ENCODE data around the gene TICAM1.

DNA sequence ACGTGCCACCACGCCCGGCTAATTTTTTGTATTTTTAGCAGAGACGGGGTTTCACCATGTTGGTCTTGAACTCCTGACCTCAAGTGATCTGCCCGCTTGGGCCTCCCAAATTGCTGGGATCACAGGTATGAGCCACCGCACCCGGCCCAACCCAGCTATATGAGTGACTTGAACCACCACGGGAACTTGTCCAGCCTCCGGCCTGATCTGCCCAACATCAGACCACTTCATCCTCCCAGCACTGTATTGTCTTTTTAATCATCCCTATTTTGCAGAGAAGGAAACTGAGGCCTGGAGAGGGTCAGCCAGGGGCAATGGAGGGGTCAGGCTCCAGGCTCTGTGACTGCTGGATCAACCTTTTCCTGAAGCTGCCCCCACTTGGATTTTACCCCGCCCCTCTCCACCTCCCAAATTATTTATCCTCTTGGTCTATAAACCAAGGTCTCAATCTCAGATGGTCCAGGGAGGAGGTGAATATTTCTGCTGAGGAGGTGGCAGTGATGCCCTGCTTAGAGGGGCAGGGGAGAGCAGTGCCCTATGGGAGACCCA lies 36.8 kb upstream of the TICAM1 start:
- TF ChIP-seq ELF4 (IDR thresholded peaks at IDR 0.05) (no peak), SUZ12 (IDR thresholded peaks at IDR 0.05) (no peak), HDGF (IDR thresholded peaks at IDR 0.05; ENCODE audit: borderline replicate concordance) (no peak), NFRKB (IDR thresholded peaks at IDR 0.05) (no peak), SP1 (IDR thresholded peaks at IDR 0.05) (no peak), FOXA1 (IDR thresholded peaks at IDR 0.05) (no peak)

Measured in HEK293T (cell line).